SK-N-SH treated with all-trans-retinoic acid at 6 μM for 48 hours (cell line): ENCODE results near the gene RAMP1.

Experiments
- ATAC-seq: fragments of 200-7000 bp; cut with Tn5 transposase; 3 replicates; pipeline ENCODE4 v1.9.1; 2020; ENCODE audit warnings: mild to moderate bottlenecking, moderate library complexity
- ARNTL ChIP-seq: fragments of 450-650 bp; formaldehyde crosslinking; IDR thresholded peaks from 2 replicates; pipeline ENCODE4 v1.5.0; 2020; ENCODE audit warnings: low read depth, mild to moderate bottlenecking, moderate library complexity, borderline replicate concordance
- BACH2 ChIP-seq: fragments of 250-450 bp; sonication (Bioruptor Pico); IDR thresholded peaks from 2 replicates; pipeline ENCODE4 v1.9.0; 2021; ENCODE audit warnings: mild to moderate bottlenecking, borderline replicate concordance
- CREB5 ChIP-seq: fragments of 250-450 bp; sonication (Bioruptor Pico); IDR thresholded peaks from 2 replicates; pipeline ENCODE4 v1.5.1; 2020; ENCODE audit warnings: low read depth, mild to moderate bottlenecking, moderate library complexity
- CSDC2 ChIP-seq: fragments of 250-450 bp; sonication (Bioruptor Pico); IDR thresholded peaks from 2 replicates; pipeline ENCODE4 v1.5.0; 2020; ENCODE audit warnings: mild to moderate bottlenecking, moderate library complexity
- CSRNP3 ChIP-seq: fragments of 250-450 bp; sonication (Bioruptor Pico); IDR thresholded peaks from 2 replicates; pipeline ENCODE4 v1.5.1; 2021; ENCODE audit warnings: mild to moderate bottlenecking, moderate library complexity
- ESRRG ChIP-seq: fragments of 250-450 bp; sonication (Bioruptor Pico); IDR thresholded peaks from 2 replicates; pipeline ENCODE4 v1.6.1; 2021; ENCODE audit warnings: mild to moderate bottlenecking
- GLIS3 ChIP-seq: fragments of 250-450 bp; sonication (Bioruptor Pico); IDR thresholded peaks from 2 replicates; pipeline ENCODE4 v1.5.0; 2020; ENCODE audit warnings: mild to moderate bottlenecking, moderate library complexity
- ISL1 ChIP-seq: fragments of 250-450 bp; sonication (Bioruptor Pico); IDR thresholded peaks from 2 replicates; pipeline ENCODE4 v2.1.2; 2022; ENCODE audit warnings: mild to moderate bottlenecking, moderate library complexity
- OSR1 ChIP-seq: fragments of 250-450 bp; sonication (Bioruptor Pico); IDR thresholded peaks from 2 replicates; pipeline ENCODE4 v1.8.0; 2022; ENCODE audit warnings: moderate library complexity, mild to moderate bottlenecking, inconsistent platforms
- PATZ1 ChIP-seq: fragments of 250-450 bp; sonication (Bioruptor Pico); IDR thresholded peaks from 2 replicates; pipeline ENCODE4 v1.8.0; 2020; ENCODE audit warnings: mild to moderate bottlenecking, moderate library complexity, borderline replicate concordance
- RARB ChIP-seq: fragments of 250-450 bp; sonication (Bioruptor Pico); IDR thresholded peaks from 2 replicates; pipeline ENCODE4 v1.8.0; 2021; ENCODE audit warnings: mild to moderate bottlenecking, moderate library complexity
- SNAI2 ChIP-seq: fragments of 250-450 bp; sonication (Bioruptor Pico); IDR thresholded peaks from 2 replicates; pipeline ENCODE4 v1.5.0; 2020; ENCODE audit warnings: mild to moderate bottlenecking, moderate library complexity
- TCF4 ChIP-seq: fragments of 250-450 bp; sonication (Bioruptor Pico); IDR thresholded peaks from 2 replicates; pipeline ENCODE4 v1.8.0; 2021; ENCODE audit warnings: mild to moderate bottlenecking, moderate library complexity, borderline replicate concordance
- TOX ChIP-seq: fragments of 250-450 bp; sonication (Bioruptor Pico); IDR thresholded peaks from 2 replicates; pipeline ENCODE4 v1.8.0; 2021; ENCODE audit warnings: mild to moderate bottlenecking, moderate library complexity, borderline replicate concordance
- ZC3H10 ChIP-seq: fragments of 250-450 bp; sonication (Bioruptor Pico); IDR thresholded peaks from 2 replicates; pipeline ENCODE4 v1.5.1; 2021; ENCODE audit warnings: mild to moderate bottlenecking, moderate library complexity
- ZFP3 ChIP-seq: fragments of 250-450 bp; sonication (Bioruptor Pico); IDR thresholded peaks from 2 replicates; pipeline ENCODE4 v1.5.0; 2020; ENCODE audit warnings: mild to moderate bottlenecking, moderate library complexity
- ZFP30 ChIP-seq: fragments of 450-650 bp; formaldehyde crosslinking; IDR thresholded peaks from 2 replicates; pipeline ENCODE4 v1.5.0; 2022; ENCODE audit warnings: mild to moderate bottlenecking, moderate library complexity
- ZNF565 ChIP-seq: fragments of 450-650 bp; formaldehyde crosslinking; conservative IDR thresholded peaks from 2 replicates; pipeline ENCODE4 v1.5.0; 2020; ENCODE audit warnings: low read depth, mild to moderate bottlenecking, moderate library complexity
- ZNF70 ChIP-seq: fragments of 450-650 bp; formaldehyde crosslinking; IDR thresholded peaks from 2 replicates; pipeline ENCODE4 v1.5.0; 2020; ENCODE audit warnings: mild to moderate bottlenecking, moderate library complexity
- ZNF8 ChIP-seq: fragments of 450-650 bp; formaldehyde crosslinking; IDR thresholded peaks from 2 replicates; pipeline ENCODE4 v1.5.0; 2020; ENCODE audit warnings: mild to moderate bottlenecking, moderate library complexity
- TF ChIP-seq, protein P1 (sequence below): fragments of 250-450 bp; sonication (Bioruptor Pico); IDR thresholded peaks from 2 replicates; pipeline ENCODE4 v1.5.0; 2020; ENCODE audit warnings: mild to moderate bottlenecking, moderate library complexity
- TF ChIP-seq, protein P2 (sequence below): fragments of 250-450 bp; sonication (Bioruptor Pico); IDR thresholded peaks from 2 replicates; pipeline ENCODE4 v1.8.0; 2021; ENCODE audit warnings: low read depth, mild to moderate bottlenecking, moderate library complexity, borderline replicate concordance

The RAMP1 gene

DNA sequence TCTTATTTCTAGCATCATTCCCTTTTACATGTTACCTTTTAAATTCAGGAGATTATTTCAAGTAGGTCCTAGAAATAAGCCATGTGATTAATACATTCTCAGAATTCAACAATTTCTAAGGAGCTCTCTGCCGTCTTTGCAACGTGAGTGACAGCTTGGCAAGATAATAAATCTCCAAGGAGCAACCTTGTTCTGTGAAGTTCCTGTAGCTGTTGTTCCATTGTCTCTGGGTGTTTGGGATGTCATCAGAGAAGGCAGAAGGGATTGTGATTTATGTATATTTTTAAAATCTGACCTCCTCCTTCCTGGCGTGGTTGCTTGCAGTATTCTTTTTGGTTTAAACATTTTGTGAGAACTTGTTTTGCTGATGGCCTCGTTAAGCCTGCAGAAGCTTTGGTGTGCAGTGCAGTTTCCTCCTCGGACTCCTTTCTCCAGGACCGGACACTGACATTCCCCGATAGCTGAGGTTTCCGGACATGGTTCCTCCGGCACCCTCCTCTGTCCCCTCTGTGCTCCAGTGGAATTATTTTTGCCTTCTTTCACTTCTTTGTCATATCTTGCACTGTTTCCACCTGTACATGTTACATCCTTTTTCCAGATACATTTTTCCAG lies 33.7 kb downstream of the RAMP1 start:
- no peak for ATAC-seq
- no peak for TF ChIP-seq BACH2 (CRISPR knock-in tag)
- no peak for TF ChIP-seq GLIS3 (CRISPR knock-in tag)
- no peak for TF ChIP-seq ISL1
- TF ChIP-seq, protein P1, sequence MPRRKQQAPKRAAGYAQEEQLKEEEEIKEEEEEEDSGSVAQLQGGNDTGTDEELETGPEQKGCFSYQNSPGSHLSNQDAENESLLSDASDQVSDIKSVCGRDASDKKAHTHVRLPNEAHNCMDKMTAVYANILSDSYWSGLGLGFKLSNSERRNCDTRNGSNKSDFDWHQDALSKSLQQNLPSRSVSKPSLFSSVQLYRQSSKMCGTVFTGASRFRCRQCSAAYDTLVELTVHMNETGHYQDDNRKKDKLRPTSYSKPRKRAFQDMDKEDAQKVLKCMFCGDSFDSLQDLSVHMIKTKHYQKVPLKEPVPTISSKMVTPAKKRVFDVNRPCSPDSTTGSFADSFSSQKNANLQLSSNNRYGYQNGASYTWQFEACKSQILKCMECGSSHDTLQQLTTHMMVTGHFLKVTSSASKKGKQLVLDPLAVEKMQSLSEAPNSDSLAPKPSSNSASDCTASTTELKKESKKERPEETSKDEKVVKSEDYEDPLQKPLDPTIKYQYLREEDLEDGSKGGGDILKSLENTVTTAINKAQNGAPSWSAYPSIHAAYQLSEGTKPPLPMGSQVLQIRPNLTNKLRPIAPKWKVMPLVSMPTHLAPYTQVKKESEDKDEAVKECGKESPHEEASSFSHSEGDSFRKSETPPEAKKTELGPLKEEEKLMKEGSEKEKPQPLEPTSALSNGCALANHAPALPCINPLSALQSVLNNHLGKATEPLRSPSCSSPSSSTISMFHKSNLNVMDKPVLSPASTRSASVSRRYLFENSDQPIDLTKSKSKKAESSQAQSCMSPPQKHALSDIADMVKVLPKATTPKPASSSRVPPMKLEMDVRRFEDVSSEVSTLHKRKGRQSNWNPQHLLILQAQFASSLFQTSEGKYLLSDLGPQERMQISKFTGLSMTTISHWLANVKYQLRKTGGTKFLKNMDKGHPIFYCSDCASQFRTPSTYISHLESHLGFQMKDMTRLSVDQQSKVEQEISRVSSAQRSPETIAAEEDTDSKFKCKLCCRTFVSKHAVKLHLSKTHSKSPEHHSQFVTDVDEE (CRISPR knock-in tag): no peak
- no peak for TF ChIP-seq ARNTL
- TF ChIP-seq ESRRG: no peak
- TF ChIP-seq CSRNP3 (CRISPR knock-in tag): no peak
- no peak for TF ChIP-seq SNAI2 (CRISPR knock-in tag)
- no peak for TF ChIP-seq ZFP30 (CRISPR knock-in tag)

DNA sequence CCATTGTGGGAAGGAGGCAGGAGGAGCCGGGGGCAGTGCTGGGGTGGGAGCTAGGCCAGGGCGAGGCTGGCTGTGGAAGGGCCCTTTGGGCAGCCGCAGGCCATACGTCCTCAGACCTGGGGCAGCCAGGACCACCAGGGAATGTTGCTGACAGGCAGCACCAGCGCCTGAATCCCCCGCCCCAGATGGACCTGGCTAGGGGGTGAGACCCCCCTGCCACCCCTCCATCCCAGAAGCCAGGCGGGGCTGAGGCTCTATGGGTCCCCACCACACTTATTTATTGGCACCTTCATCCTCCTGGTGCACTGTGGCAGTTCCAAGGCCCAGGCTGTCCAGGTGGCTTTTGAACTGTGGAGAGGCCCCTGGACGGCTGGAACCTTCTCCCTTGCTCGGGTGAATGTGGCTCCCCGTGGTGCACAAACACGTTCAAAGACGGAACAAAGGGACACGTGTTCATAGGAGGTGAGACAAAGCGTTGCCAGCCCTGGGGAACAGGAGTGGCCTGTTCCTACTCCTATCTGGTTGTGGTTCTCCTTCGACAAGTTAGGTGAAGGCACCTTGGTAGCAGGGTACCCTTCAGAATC lies 35.1 kb downstream of the RAMP1 start:
- ATAC-seq: no peak
- no peak for TF ChIP-seq ESRRG

DNA sequence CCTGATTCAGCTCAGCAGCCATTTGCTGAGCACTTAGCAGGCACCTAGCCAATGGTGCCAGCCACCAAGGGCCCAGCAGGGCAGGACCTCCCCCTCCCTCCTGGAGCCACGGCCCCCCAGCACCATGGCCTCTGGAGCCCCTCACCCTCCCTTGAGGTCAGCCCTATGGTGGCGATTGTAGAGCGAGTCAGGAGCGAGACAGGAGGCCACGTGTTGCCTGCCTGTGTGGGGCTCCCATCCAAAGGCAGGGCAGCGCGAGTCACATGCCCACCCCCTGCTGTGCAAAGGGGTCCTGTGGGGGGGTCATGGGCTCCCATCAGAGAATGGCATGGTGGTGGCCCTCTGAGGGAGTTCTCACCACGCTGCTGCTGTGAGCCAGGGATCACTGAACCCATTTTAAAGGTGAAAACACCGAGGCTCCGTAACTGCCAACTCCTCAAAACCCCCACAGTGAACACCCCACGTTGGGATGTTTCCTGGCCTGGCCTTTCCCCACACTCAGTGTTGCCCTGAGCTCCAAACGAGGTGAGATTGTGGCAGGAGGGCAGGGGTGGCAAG lies 35.6 kb downstream of the RAMP1 start:
- TF ChIP-seq ZNF8 (CRISPR knock-in tag) (no peak), ZNF565 (no peak), GLIS3 (CRISPR knock-in tag) (no peak), TOX (CRISPR knock-in tag) (no peak), RARB (CRISPR knock-in tag) (no peak), CSDC2 (CRISPR knock-in tag) (no peak), PATZ1 (CRISPR knock-in tag) (no peak), CSRNP3 (CRISPR knock-in tag) (no peak), TCF4 (CRISPR knock-in tag) (no peak), OSR1 (no peak), ZC3H10 (CRISPR knock-in tag) (no peak), ZNF70 (no peak), ZFP30 (CRISPR knock-in tag) (no peak), ARNTL (no peak), ZFP3 (no peak), BACH2 (CRISPR knock-in tag) (no peak), ISL1 (no peak), CREB5 (CRISPR knock-in tag) (no peak)
- TF ChIP-seq, protein P2, sequence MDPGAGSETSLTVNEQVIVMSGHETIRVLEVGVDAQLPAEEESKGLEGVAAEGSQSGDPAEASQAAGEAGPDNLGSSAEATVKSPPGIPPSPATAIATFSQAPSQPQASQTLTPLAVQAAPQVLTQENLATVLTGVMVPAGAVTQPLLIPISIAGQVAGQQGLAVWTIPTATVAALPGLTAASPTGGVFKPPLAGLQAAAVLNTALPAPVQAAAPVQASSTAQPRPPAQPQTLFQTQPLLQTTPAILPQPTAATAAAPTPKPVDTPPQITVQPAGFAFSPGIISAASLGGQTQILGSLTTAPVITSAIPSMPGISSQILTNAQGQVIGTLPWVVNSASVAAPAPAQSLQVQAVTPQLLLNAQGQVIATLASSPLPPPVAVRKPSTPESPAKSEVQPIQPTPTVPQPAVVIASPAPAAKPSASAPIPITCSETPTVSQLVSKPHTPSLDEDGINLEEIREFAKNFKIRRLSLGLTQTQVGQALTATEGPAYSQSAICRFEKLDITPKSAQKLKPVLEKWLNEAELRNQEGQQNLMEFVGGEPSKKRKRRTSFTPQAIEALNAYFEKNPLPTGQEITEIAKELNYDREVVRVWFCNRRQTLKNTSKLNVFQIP: no peak
- TF ChIP-seq, protein P1 (CRISPR knock-in tag): no peak
- no peak for ATAC-seq
